Uterus (tissue), 4 donors: ENCODE data around the gene ZNF536. TPM values are rescaled to one million over a fixed set of nuclear protein-coding genes. Genes with fewer than 3 reads are reported as not detected.
"Not testable (repeated sequence)": the region's sequence is repeated elsewhere in the genome, so short reads cannot be mapped to it uniquely, and the experiment has no call there.

ENCODE experiments used
- DNase-seq, 2 donors: peaks; one replicate each; pipeline ENCODE4 v3.0.0-alpha.2; 2019 to 2020
- H3K27ac ChIP-seq, 2 donors: fragments of 200-600 bp; sonication (generic); 1 replicate in 1 of 2; 2 replicates in 1 of 2; pipeline ENCODE4 v1.5.1; 2016 to 2018
- H3K27me3 ChIP-seq, 2 donors: fragments of 200-600 bp; sonication (generic); one replicate each; pipeline ENCODE4 v1.5.1; 2018 to 2019; ENCODE audit warnings: control low read depth in 1 of 2
- H3K36me3 ChIP-seq, 2 donors: fragments of 200-600 bp; sonication (generic); one replicate each; pipeline ENCODE4 v1.5.1; 2019; ENCODE audit warnings: control low read depth in 1 of 2
- H3K4me1 ChIP-seq, 2 donors: fragments of 200-600 bp; sonication (generic); one replicate each; pipeline ENCODE4 v1.5.1; 2018 to 2019; ENCODE audit warnings: control low read depth in 1 of 2
- H3K4me3 ChIP-seq, 2 donors: fragments of 200-600 bp; sonication (generic); 1 replicate in 1 of 2; 2 replicates in 1 of 2; pipeline ENCODE4 v1.5.1; 2018 to 2019; ENCODE audit warnings: mild to moderate bottlenecking in 1 of 2
- H3K9me3 ChIP-seq, 2 donors: fragments of 200-600 bp; sonication (generic); one replicate each; pipeline ENCODE4 v1.5.1; 2019; ENCODE audit warnings: control low read depth in 1 of 2
- CTCF ChIP-seq, 4 experiments: fragments of 200-600 bp in 2 of 4; fragments of 450-650 bp in 2 of 4; sonication (generic) in 2 of 4; IDR thresholded peaks; one replicate each; pipeline ENCODE4 v1.5.1; 2016 to 2019; ENCODE audit warnings: antibody characterized with exemption in 4 of 4, mild to moderate bottlenecking in 2 of 4, moderate library complexity in 1 of 4
- POLR2A ChIP-seq, 2 donors: fragments of 450-650 bp; IDR thresholded peaks; one replicate each; pipeline ENCODE4 v1.6.1; 2016; ENCODE audit warnings: antibody characterized with exemption in 2 of 2, mild to moderate bottlenecking in 1 of 2, moderate library complexity in 1 of 2
- intact Hi-C: fragments of 100-400 bp; cut with DNase I; formaldehyde crosslinking; loops from one replicate; pipeline ENCODE4 v1.15.1; 2023; ENCODE audit warnings: low total_unique reads
- total RNA-seq, 4 donors: library from RNA; depleted of rRNA in 3 of 4; stranded (reverse); fragments of >200 nt in 3 of 4; gene quantifications; one replicate each; pipeline versions ENCODE4 v1.1.0 to v1.2.4, GENCODE V29; 2014 to 2023
- donor health status: DM: yes; HTN: yes; CAD: no.

The ZNF536 gene
- total RNA-seq, 4 donors from 2014 or later: 0.67 to 3.3 (median 2.8) TPM; not detected in 1

- no peak overlapping the region for H3K4me3 ChIP-seq
- H3K36me3 ChIP-seq: no peaks in the 10 kb centered on the region
- H3K9me3 ChIP-seq: no peaks in the 10 kb centered on the region
- intact Hi-C loops: no loop called here
- no peak overlapping the region for H3K27ac ChIP-seq
- DNase-seq: no peak
- H3K4me1 ChIP-seq: no peaks in the 10 kb centered on the region
- no peaks in the 10 kb centered on the region for H3K27me3 ChIP-seq
- TF ChIP-seq CTCF (IDR thresholded peaks at IDR 0.05): no peak
- no peak for TF ChIP-seq POLR2A (IDR thresholded peaks at IDR 0.05)
Observed at GRCh38 chr19:30393046-30393445, 20.9 kb downstream of the ZNF536 start.

- H3K4me1 ChIP-seq: no peaks in the 10 kb centered on the region
- H3K27me3 ChIP-seq: no peaks in the 10 kb centered on the region
- TF ChIP-seq CTCF (IDR thresholded peaks at IDR 0.05) (no peak), POLR2A (IDR thresholded peaks at IDR 0.05) (no peak)
- no peak overlapping the region for H3K4me3 ChIP-seq
- intact Hi-C loops: no loop called here
- H3K36me3 ChIP-seq: no peaks in the 10 kb centered on the region
- no peak overlapping the region for H3K27ac ChIP-seq
- no peak for DNase-seq
- no peaks in the 10 kb centered on the region for H3K9me3 ChIP-seq
Observed at GRCh38 chr19:30393729-30394480, 21.7 kb downstream of the ZNF536 start.

- no peak for TF ChIP-seq CTCF (IDR thresholded peaks at IDR 0.05)
- TF ChIP-seq POLR2A (IDR thresholded peaks at IDR 0.05): no peak
- Histone ChIP-seq H3K9me3 (no peaks in the 10 kb centered on the region), H3K27ac (no peak overlapping the region)
Observed at GRCh38 chr19:30394481-30395151, 22.4 kb downstream of the ZNF536 start.

GRCh38 chr19:30395283-30395682 lies 23.1 kb downstream of the ZNF536 start:
- Histone ChIP-seq H3K9me3 (no peaks in the 10 kb centered on the region), H3K4me3 (no peak overlapping the region), H3K36me3 (no peaks in the 10 kb centered on the region), H3K27ac (no peak overlapping the region), H3K4me1 (no peaks in the 10 kb centered on the region), H3K27me3 (no peaks in the 10 kb centered on the region)
- no peak for DNase-seq
- TF ChIP-seq POLR2A (IDR thresholded peaks at IDR 0.05) (no peak), CTCF (IDR thresholded peaks at IDR 0.05) (no peak)
- intact Hi-C loops: no loop called here

More at GRCh38 chr19:30394481-30395151, 22.4 kb downstream of the ZNF536 start:
- H3K27me3 ChIP-seq: no peaks in the 10 kb centered on the region
- intact Hi-C loops: no loop called here
- H3K4me1 ChIP-seq: no peaks in the 10 kb centered on the region
- no peak overlapping the region for H3K4me3 ChIP-seq
- DNase-seq: no peak
- no peaks in the 10 kb centered on the region for H3K36me3 ChIP-seq

GRCh38 chr19:30398539-30398938 lies 26.4 kb downstream of the ZNF536 start:
- H3K36me3 ChIP-seq, H3K4me1 ChIP-seq, H3K27me3 ChIP-seq, DNase-seq, H3K4me3 ChIP-seq, intact Hi-C loops, H3K9me3 ChIP-seq, H3K27ac ChIP-seq: not testable (repeated sequence)
